ENCODE results near the gene OR56B1.

OR56B1 gene

DNA sequence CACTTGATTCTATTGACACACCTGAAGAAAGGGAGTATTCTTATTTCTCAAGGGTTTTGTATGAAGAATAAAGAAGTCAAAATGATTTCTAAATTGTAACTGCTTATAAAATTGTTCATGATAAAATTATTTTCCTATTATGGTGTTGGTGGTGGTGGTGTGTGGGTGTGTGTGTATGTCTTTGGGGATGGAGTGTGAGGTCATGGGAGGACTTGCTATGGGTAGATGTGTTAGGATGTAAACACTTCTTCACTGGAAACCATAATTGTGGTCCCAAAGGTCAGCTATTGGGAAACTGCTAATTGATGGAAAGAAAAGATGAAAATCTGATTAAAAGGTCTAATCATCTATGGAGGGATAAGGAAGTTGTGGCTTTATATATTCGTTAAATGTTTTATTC is 41.6 kb upstream of the OR56B1 start:
- DNase-seq (ENCODE audit: low read depth): no peak
- no peak overlapping the region for H3K4me3 ChIP-seq (ENCODE audit: low read length)
- TF ChIP-seq, protein P1, sequence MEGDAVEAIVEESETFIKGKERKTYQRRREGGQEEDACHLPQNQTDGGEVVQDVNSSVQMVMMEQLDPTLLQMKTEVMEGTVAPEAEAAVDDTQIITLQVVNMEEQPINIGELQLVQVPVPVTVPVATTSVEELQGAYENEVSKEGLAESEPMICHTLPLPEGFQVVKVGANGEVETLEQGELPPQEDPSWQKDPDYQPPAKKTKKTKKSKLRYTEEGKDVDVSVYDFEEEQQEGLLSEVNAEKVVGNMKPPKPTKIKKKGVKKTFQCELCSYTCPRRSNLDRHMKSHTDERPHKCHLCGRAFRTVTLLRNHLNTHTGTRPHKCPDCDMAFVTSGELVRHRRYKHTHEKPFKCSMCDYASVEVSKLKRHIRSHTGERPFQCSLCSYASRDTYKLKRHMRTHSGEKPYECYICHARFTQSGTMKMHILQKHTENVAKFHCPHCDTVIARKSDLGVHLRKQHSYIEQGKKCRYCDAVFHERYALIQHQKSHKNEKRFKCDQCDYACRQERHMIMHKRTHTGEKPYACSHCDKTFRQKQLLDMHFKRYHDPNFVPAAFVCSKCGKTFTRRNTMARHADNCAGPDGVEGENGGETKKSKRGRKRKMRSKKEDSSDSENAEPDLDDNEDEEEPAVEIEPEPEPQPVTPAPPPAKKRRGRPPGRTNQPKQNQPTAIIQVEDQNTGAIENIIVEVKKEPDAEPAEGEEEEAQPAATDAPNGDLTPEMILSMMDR (conservative IDR thresholded peaks at IDR 0.05; ENCODE audit: low read depth, low read length): no peak

DNA sequence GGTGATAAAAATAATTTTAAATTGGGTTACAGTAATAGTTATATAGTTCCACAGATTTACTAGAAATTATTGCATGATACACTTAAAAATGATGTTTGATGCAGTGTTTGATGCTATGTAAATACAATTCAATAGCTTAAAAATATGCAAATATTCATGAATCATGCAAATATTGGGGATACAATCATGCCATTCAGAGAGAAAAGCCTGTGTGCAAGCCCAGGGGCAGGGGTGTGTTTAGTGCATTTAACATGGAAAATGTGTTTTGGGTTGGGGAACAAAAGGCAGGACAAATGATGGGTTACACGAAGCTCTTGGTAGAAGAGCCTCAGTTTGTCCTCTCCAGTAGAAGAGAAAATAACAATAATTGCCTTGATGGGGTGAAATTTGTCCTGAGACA is 40.7 kb upstream of the OR56B1 start:
- DNase-seq (ENCODE audit: low read depth): no peak
- no peak overlapping the region for H3K4me3 ChIP-seq (ENCODE audit: low read length)
- TF ChIP-seq, protein P1 (conservative IDR thresholded peaks at IDR 0.05; ENCODE audit: low read depth, low read length): no peak

DNA sequence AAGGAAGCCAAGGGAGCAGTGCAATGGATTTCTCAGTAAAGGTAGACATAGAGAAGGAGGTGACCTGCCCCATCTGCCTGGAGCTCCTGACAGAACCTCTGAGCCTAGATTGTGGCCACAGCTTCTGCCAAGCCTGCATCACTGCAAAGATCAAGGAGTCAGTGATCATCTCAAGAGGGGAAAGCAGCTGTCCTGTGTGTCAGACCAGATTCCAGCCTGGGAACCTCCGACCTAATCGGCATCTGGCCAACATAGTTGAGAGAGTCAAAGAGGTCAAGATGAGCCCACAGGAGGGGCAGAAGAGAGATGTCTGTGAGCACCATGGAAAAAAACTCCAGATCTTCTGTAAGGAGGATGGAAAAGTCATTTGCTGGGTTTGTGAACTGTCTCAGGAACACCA is 40.0 kb upstream of the OR56B1 start:
- no peak overlapping the region for H3K4me3 ChIP-seq (ENCODE audit: low read length)
- no peak for DNase-seq (ENCODE audit: low read depth)
- TF ChIP-seq, protein P1 (conservative IDR thresholded peaks at IDR 0.05; ENCODE audit: low read depth, low read length): no peak

DNA sequence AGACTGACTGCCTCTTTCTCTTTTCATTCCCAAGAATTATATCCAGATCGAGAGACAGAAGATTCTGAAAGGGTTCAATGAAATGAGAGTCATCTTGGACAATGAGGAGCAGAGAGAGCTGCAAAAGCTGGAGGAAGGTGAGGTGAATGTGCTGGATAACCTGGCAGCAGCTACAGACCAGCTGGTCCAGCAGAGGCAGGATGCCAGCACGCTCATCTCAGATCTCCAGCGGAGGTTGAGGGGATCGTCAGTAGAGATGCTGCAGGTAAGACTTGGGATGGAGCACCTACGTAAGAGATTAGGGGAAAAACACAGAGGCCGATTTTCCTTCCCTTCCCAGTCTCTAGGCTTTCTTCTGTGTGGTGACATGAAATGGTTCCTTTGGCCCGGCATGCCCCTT is 38.0 kb upstream of the OR56B1 start:
- H3K4me3 ChIP-seq (ENCODE audit: low read length): no peak overlapping the region
- no peak for DNase-seq (ENCODE audit: low read depth)
- TF ChIP-seq, protein P1 (conservative IDR thresholded peaks at IDR 0.05; ENCODE audit: low read depth, low read length): no peak

DNA sequence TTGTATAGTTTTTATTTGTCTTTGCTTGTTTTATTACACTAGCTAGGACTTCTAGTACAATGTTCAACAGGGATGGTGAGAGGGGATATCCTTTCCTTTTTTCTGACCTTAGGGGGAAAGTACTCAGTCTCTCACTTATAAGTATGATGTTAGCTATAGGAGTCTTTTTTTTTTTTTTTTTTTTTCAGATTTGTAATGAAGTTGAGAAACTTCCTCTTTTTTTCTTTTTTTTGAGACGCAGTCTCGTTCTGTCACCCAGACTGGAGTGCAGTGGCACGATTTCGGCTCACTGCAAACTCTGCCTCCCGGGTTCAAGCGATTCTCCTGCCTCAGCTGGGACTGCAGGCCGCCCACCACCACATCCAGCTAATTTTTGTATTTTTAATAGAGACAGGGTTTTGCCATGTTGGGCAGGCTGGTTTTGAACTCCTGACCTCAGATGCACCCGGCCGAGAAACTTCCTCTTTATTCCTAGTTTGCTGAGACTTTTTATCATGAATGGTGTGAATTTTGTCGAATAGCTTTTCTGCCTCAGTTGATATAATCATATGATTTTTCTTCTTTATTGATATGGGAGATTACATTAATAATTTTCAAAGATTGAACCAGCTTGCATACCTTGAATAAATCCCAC is 35.7 kb upstream of the OR56B1 start:
- no peak overlapping the region for H3K4me3 ChIP-seq (ENCODE audit: low read length)
- no peak for DNase-seq (ENCODE audit: low read depth)
- TF ChIP-seq, protein P1 (conservative IDR thresholded peaks at IDR 0.05; ENCODE audit: low read depth, low read length): no peak

DNA sequence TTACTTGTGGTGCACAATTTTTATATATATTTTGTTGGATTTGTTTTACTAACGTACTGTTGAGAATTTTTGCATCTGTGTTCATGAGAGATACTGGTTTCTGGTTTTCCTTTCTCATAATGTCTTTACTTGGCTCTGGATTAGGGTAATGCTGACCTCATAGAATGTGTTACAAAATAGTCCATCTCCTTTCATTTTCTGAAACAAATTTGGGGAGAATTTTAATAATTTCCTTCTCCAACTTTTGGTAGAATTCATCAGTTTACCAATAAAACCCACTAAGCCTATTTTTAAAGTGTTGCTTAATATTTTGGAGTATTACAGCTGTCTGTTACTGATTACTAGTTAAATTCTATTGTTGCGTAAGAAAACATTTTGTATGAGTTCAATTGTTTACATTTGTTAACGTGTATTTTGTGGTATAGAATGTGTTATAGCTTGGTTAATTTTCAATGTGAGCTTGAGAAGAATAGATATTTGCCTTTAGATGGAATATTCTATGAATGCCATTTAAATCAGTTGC is 35.1 kb upstream of the OR56B1 start:
- TF ChIP-seq, protein P1 (conservative IDR thresholded peaks at IDR 0.05; ENCODE audit: low read depth, low read length): no peak
- no peak overlapping the region for H3K4me3 ChIP-seq (ENCODE audit: low read length)
- no peak for DNase-seq (ENCODE audit: low read depth)

Measured in retinal pigment epithelial cell (primary cell).